ENCODE data around the gene HLA-DOA. TPM values are rescaled to one million over a fixed set of nuclear protein-coding genes. Genes with fewer than 3 reads are reported as not detected.

Gene HLA-DOA
- total and polyA plus RNA-seq, 4 donors = 0.69 to 3.0 (median 1.6) TPM

- H3K4me3 ChIP-seq (ENCODE audit: low read depth in 1 of 3, low read length in 3 of 3) = no peak overlapping the region
- no peak for TF ChIP-seq HNF4A (conservative IDR thresholded peaks at IDR 0.05)
- no peak for TF ChIP-seq MAX (IDR thresholded peaks at IDR 0.05)
- TF ChIP-seq ZBTB33 (IDR thresholded peaks at IDR 0.05) = no peak
- no peak for TF ChIP-seq RAD21 (IDR thresholded peaks at IDR 0.05)
- no peak for TF ChIP-seq NR2F2 (IDR thresholded peaks at IDR 0.05)
- no peak for TF ChIP-seq EGR1 (IDR thresholded peaks at IDR 0.05; ENCODE audit: low read depth in 2 of 2)
- no peak for TF ChIP-seq CTCF (IDR thresholded peaks at IDR 0.05; ENCODE audit: low read depth, low read length, missing input control)
- no peak for TF ChIP-seq TAF1 (conservative IDR thresholded peaks at IDR 0.05)
- no peak for TF ChIP-seq ATF3 (IDR thresholded peaks at IDR 0.05)
- no peak for TF ChIP-seq FOXA2 (IDR thresholded peaks at IDR 0.05)
- TF ChIP-seq REST (IDR thresholded peaks at IDR 0.05) = no peak
- TF ChIP-seq GABPA (IDR thresholded peaks at IDR 0.05 in 1 of 2, conservative IDR thresholded peaks at IDR 0.05 in 1 of 2) = no peak
- no peak for TF ChIP-seq SP1 (IDR thresholded peaks at IDR 0.05)
- no peak for TF ChIP-seq RXRA (IDR thresholded peaks at IDR 0.05)
- TF ChIP-seq JUND (IDR thresholded peaks at IDR 0.05) = no peak
- TF ChIP-seq HNF4G (IDR thresholded peaks at IDR 0.05) = no peak
- TF ChIP-seq YY1 (IDR thresholded peaks at IDR 0.05) = no peak
- no peaks in the 10 kb centered on the region for H3K9me3 ChIP-seq (ENCODE audit: control insufficient read depth in 4 of 4, low read length in 3 of 4)
- H3K9ac ChIP-seq (ENCODE audit: low read depth in 1 of 2, low read length in 2 of 2) = no peak overlapping the region
- no peak overlapping the region for H3K27ac ChIP-seq (ENCODE audit: low read depth in 1 of 2, low read length in 2 of 2)
- H3K4me1 ChIP-seq (ENCODE audit: control insufficient read depth in 4 of 4, insufficient read depth in 4 of 4, low read length in 3 of 4) = peaks cover 0 to 8% (median 3%) of the 10 kb centered on the region in 4 donors
- 76% methylated on average over 11 of the region's 11 CpGs for WGBS
- DNase-seq (ENCODE audit: low spot score) = no peak
- peaks cover 0 to 4% (median 0%) of the 10 kb centered on the region in 4 donors for H3K27me3 ChIP-seq (ENCODE audit: control insufficient read depth in 4 of 4, insufficient read depth in 4 of 4, low read length in 3 of 4)
- H3K36me3 ChIP-seq (ENCODE audit: control insufficient read depth in 4 of 4, insufficient read depth in 3 of 4, low read depth in 1 of 4, low read length in 3 of 4) = no peaks in the 10 kb centered on the region
Observed at GRCh38 chr6:33015798-33016197, 6.4 kb upstream of the HLA-DOA start.

Measured in liver (tissue), 9 donors.